B cell (primary cell): Measurements from ENCODE around the gene DCHS2.

ENCODE experiments used
- CTCF ChIP-seq: fragments of 200-600 bp; IDR thresholded peaks from one replicate; pipeline ENCODE4 v1.8.0; 2022; ENCODE audit warnings: antibody characterized with exemption, mild to moderate bottlenecking
- EZH2 ChIP-seq: IDR thresholded peaks from 2 replicates; pipeline ENCODE4 v1.6.1; 2012; ENCODE audit warnings: borderline replicate concordance, low read depth, mild to moderate bottlenecking, moderate library complexity, low read length; ENCODE audit not compliant: insufficient read depth, poor library complexity, severe bottlenecking

GRCh38 chr4:154466336-154466735, 25.3 kb downstream of the DCHS2 start:
- TF ChIP-seq CTCF, result no peak
- TF ChIP-seq EZH2, result no peak
